ENCODE results near the gene F8A1. TPM values are rescaled to one million over a fixed set of nuclear protein-coding genes. Genes with fewer than 3 reads are reported as not detected.
A peak's percentile ranks its signal among the peaks of the same experiment; 100 is the strongest.
"Not testable (repeated sequence)": the region's sequence is repeated elsewhere in the genome, so short reads cannot be mapped to it uniquely, and the experiment has no call there.

Gene F8A1
- 10 to 100 TPM in 4 of 8 experiments, 1 to 10 TPM in 4; 6.2 to 15.1 (median 9.4) TPM for total RNA-seq

DNA sequence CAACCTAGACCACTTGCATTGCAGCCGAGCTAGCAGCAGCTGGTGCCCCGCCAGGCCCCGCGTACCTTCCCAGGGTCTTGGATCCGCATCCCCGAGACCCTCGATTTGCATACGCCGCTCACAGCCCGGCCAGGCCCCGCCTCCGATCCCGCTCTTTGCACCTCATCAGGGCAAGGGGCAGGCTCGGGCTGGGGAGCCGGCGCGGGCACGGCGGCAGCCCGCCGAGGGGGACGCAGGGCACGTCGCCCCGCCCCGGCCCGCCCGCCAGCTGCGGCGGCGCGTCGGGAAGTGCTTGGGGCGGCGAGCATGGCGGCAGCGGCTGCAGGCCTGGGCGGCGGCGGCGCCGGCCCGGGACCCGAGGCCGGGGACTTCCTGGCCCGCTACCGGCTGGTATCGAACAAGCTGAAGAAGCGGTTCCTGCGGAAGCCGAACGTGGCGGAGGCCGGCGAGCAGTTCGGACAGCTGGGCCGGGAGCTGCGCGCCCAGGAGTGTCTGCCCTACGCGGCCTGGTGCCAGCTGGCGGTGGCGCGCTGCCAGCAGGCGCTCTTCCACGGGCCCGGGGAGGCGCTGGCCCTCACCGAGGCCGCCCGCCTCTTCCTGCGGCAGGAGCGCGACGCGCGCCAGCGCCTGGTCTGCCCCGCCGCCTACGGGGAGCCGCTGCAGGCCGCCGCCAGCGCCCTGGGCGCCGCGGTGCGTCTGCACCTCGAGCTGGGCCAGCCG, at the start of gene F8A1:
TSS of gene F8A1 (plus strand) at position 287 of the 720 bp plus-strand sequence. CDS start at position 307, 20 bp downstream.
- H3K27ac ChIP-seq; in situ Hi-C loops (cut with MboI; ENCODE audit: low pct_unique_long_range_greater_than_20kb in 2 of 9, low sequenced_read_pairs in 9 of 9, unreplicated experiment in 9 of 9); H3K4me3 ChIP-seq; H3K4me1 ChIP-seq (replicated peaks in 1 of 2): not testable (repeated sequence)
- ATAC-seq (replicated peaks in 6 of 8): peak; percentile 40 to 75 (median 70)
- no CpG with 5 or more reads among the region's 91 CpGs for WGBS, 10 experiments

DNA sequence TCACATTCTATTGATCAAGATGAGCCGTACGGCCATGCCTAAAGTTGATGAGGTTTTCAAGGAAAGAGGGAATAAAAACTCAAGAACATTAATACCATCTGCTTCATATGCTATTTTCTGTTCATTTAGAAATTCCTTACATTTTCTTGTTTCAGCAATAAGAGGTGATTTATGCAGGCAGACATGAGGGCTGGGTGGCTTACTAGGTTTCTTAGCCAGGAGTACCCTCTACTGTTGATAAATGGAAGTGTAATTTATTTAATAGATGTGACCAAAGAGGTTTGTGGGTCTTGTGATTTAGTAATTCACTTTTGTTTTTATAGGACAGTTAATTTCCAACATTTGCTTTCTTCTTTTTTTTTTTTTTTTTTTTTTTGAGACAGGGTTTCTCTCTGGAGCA, 45.3 kb upstream of the F8A1 start:
- Histone ChIP-seq H3K4me3 (no peak overlapping the region), H3K4me1 (replicated peaks in 1 of 2) (no peaks in the 10 kb centered on the region), H3K27ac (no peak overlapping the region)
- in situ Hi-C loops (cut with MboI; ENCODE audit: low pct_unique_long_range_greater_than_20kb in 2 of 9, low sequenced_read_pairs in 9 of 9, unreplicated experiment in 9 of 9): no loop called here
- ATAC-seq (replicated peaks in 6 of 8): peak in 3 of 8 experiments; percentile 44 to 76 (median 71)
- WGBS, 10 experiments: 24 to 93% methylated on average over 2 of the region's 2 CpGs; no CpG with 5 or more reads in 8 of the 10 experiments

DNA sequence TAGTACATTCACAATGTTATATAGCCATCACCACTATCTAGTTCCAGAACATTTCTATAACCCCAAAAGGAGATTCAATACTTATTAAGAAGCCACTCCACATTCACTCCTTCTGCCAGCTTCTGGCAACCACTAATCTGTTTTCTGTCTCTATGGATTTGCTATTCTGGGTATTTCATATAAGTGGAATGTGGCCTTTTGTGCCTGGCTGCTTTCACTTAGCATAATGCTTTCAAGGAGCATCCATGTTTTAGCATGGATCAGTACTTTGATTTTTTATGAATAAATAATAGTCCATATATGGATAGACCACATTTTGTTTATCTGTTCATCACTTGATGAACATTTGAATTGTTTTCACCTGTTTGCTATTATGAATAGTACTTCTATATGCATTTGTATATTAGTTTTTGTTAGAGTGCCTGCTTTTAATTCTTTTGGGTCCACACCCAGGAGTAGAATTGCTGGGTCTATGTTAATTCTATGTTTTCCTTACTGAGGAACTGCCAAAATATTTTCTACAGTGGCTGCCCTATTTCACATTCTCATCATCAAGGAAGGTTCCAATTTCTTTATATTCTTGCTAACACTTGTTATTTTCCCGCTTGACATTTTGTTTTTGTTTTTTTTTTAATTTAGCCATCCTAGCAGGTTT, 35.1 kb upstream of the F8A1 start:
- peak in 3 of 8 experiments; percentile 58 to 80 (median 61) for ATAC-seq (replicated peaks in 6 of 8)
- Histone ChIP-seq H3K27ac (no peak overlapping the region), H3K4me1 (replicated peaks in 1 of 2) (no peaks in the 10 kb centered on the region), H3K4me3 (no peak overlapping the region)
- in situ Hi-C loops (cut with MboI; ENCODE audit: low pct_unique_long_range_greater_than_20kb in 2 of 9, low sequenced_read_pairs in 9 of 9, unreplicated experiment in 9 of 9): no loop called here
- 8 to 88% (median 50%) methylated on average over 1 of the region's 1 CpG; no CpG with 5 or more reads in 5 of the 10 experiments for WGBS, 10 experiments

DNA sequence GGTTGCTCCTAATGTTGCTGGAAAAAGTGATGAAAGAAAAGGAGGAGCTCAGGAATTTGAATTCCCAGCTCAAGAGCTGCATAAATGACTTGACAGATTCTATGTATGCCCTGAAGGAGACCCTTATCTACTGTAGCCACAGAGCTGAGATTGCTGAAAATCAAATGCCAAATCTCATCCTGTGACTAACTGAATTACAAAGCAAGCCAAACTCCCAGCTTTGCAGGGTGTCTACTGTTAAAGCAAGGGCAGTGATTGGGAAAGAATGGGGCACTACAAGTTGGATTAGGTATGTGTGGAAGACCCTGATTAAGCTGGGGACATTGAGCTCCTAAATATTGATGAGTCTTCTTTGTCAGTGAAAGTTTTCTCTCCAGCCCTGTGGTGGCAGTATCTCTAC, 30.9 kb upstream of the F8A1 start:
- ATAC-seq (replicated peaks in 6 of 8): peak in 2 of 8 experiments; percentile 23 to 39
- in situ Hi-C loops (cut with MboI; ENCODE audit: low pct_unique_long_range_greater_than_20kb in 2 of 9, low sequenced_read_pairs in 9 of 9, unreplicated experiment in 9 of 9): no loop called here
- H3K27ac ChIP-seq: no peak overlapping the region

DNA sequence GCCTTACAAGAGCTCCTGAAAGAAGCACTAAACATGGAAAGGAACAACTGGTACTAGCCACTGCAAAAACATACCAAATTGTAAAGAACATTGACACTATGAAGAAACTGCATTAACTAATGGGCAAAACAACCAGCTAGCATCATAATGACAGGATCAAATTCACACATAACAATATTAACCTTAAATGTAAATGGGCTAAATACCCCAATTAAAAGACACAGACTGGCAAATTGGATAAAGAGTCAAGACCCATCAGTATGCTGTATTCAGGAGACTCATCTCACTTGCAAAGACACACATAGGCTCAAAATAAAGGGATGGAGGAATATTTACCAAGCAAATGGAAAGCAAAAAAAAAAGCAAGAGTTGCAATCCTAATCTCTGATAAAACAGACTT, 17.6 kb upstream of the F8A1 start:
- H3K27ac ChIP-seq; H3K4me1 ChIP-seq (replicated peaks in 1 of 2); in situ Hi-C loops (cut with MboI; ENCODE audit: low pct_unique_long_range_greater_than_20kb in 2 of 9, low sequenced_read_pairs in 9 of 9, unreplicated experiment in 9 of 9); ATAC-seq (replicated peaks in 6 of 8); H3K4me3 ChIP-seq: not testable (repeated sequence)

More for the DNA sequence above, 30.9 kb upstream of the F8A1 start:
- Histone ChIP-seq H3K4me1 (replicated peaks in 1 of 2) (no peaks in the 10 kb centered on the region), H3K4me3 (no peak overlapping the region)

DNA sequence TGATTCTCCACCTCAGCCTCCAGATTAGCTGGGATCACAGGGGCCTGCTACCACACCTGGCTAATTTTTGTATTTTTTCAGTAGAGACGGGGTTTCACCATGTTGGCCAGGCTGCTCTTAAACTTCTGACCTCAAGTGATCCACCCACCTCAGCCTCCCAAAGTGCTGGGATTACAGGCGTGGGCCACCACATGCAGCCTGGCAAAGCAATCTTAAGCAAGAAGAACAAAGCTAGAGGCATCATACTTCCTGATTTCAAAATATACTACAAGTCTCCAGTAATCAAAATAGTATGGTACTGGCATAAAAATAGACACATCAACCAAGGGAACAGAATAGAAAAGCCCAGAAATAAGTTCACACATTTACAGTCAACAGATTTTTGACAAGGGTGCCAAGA, 12.8 kb upstream of the F8A1 start:
- WGBS, 10 experiments: 47% methylated on average over 2 of the region's 2 CpGs; no CpG with 5 or more reads in 9 of the 10 experiments
- in situ Hi-C loops (cut with MboI; ENCODE audit: low pct_unique_long_range_greater_than_20kb in 2 of 9, low sequenced_read_pairs in 9 of 9, unreplicated experiment in 9 of 9): no loop called here
- Histone ChIP-seq H3K27ac (no peak overlapping the region), H3K4me1 (replicated peaks in 1 of 2) (no peaks in the 10 kb centered on the region), H3K4me3 (no peak overlapping the region)
- ATAC-seq (replicated peaks in 6 of 8): no peak

DNA sequence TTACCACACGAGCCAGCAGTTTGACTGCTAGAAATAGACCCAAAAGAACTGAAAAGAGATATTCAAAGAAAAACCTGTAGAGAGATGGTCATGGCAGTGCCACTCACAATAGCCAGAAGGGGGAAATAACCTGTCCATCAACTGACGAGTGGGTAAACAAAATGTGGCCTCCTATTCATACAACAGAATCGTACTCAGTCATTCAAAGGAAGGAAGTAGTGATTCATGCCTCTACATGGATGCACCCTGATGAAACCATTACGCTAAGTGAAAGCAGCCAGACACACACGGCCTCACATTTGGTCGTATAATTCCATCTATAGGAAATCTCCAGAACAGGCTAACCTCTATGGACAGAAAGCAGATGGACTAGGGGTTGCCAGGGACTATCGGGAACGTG, 2.1 kb upstream of the F8A1 start:
- ATAC-seq (replicated peaks in 6 of 8); H3K27ac ChIP-seq; H3K4me3 ChIP-seq; in situ Hi-C loops (cut with MboI; ENCODE audit: low pct_unique_long_range_greater_than_20kb in 2 of 9, low sequenced_read_pairs in 9 of 9, unreplicated experiment in 9 of 9); H3K4me1 ChIP-seq (replicated peaks in 1 of 2): not testable (repeated sequence)
- WGBS, 10 experiments: no CpG with 5 or more reads among the region's 8 CpGs

DNA sequence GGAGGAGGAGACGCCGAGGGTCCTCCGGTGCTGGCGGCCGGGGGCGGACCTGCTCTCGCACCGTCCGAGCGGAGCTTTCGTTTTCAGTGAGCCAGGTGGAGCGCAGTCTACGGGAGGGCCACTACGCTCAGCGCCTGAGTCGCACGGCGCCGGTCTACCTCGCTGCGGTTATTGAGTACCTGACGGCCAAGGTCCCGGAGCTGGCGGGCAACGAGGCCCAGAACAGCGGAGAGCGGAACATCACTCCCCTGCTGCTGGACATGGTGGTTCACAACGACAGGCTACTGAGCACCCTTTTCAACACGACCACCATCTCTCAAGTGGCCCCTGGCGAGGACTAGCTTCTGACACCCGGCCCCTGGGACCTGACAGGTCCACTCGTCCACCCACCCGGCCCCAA, 1.1 kb upstream of the F8A1 start:
- H3K4me1 ChIP-seq (replicated peaks in 1 of 2); H3K27ac ChIP-seq; H3K4me3 ChIP-seq; ATAC-seq (replicated peaks in 6 of 8); in situ Hi-C loops (cut with MboI; ENCODE audit: low pct_unique_long_range_greater_than_20kb in 2 of 9, low sequenced_read_pairs in 9 of 9, unreplicated experiment in 9 of 9): not testable (repeated sequence)
- no CpG with 5 or more reads among the region's 33 CpGs for WGBS, 10 experiments

DNA sequence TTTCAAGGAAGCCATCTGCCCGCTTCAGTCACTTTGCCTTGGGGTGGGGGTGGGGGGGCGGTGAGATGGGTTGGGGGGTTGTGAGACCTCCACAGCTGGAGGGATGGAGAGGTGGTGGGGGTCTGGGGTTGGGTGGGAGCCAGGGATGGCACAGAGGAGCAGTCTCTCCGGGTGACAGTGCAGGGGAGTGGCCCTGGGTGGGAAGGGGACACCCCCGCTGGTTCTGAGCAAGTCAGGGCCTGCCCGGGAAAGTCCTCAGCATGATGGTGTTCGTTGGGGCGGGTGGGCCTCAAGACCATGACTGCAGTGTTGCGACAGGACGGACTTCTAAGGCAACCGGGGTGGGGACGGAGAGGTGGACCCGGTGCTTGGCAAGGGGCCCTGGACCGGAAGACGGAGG, 606 bp upstream of the F8A1 start:
- H3K4me3 ChIP-seq; in situ Hi-C loops (cut with MboI; ENCODE audit: low pct_unique_long_range_greater_than_20kb in 2 of 9, low sequenced_read_pairs in 9 of 9, unreplicated experiment in 9 of 9); ATAC-seq (replicated peaks in 6 of 8); H3K27ac ChIP-seq; H3K4me1 ChIP-seq (replicated peaks in 1 of 2): not testable (repeated sequence)
- WGBS, 10 experiments: no CpG with 5 or more reads among the region's 14 CpGs

DNA sequence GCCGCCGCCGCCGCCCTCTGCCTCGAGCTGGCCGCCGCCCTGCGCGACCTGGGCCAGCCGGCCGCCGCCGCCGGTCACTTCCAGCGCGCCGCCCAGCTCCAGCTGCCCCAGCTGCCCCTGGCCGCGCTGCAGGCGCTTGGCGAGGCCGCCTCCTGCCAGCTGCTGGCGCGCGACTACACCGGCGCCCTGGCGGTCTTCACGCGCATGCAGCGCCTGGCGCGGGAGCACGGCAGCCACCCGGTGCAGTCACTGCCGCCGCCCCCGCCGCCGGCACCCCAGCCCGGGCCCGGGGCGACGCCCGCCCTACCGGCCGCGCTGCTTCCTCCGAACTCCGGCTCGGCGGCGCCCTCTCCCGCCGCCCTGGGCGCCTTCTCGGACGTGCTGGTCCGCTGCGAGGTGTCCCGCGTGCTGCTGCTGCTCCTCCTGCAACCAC, 650 bp downstream of the F8A1 start:
- H3K4me1 ChIP-seq (replicated peaks in 1 of 2); H3K27ac ChIP-seq; in situ Hi-C loops (cut with MboI; ENCODE audit: low pct_unique_long_range_greater_than_20kb in 2 of 9, low sequenced_read_pairs in 9 of 9, unreplicated experiment in 9 of 9); H3K4me3 ChIP-seq: not testable (repeated sequence)
- ATAC-seq (replicated peaks in 6 of 8): peak; percentile 68 to 85 (median 80)
- no CpG with 5 or more reads among the region's 62 CpGs for WGBS, 10 experiments

DNA sequence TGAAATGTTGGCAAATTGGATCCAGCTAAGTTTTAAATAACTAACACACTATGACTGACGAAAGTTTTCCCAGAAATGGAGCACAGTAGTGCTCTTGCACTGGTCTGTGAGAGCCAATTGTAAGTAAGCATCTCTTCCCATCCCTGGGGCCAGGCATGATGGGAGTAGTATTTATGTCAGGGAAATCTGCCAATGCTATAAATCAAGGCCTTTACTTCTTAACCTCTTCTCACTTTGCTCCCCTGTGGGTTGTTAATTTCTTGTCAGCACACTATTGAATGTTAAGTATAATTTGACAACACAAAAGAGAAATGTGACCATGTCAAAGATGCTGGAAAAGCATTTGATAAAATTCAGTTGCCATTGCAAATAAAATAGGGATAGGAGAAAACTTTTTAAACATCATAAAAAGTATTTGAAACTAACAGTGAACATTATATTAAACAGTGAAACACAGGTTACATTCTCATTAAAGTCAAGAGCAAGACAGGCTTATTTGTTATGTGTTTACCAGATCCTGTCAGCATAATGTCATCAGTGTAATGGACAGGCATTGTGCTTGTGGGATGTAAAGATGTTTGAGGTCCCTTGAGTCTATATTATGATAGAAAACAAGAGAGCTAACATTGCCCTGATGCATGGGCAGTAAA, 5.0 kb downstream of the F8A1 start:
- no peak overlapping the region for H3K4me3 ChIP-seq
- H3K27ac ChIP-seq: no peak overlapping the region
- 11 to 80% (median 75%) methylated on average over 1 of the region's 1 CpG; no CpG with 5 or more reads in 6 of the 10 experiments for WGBS, 10 experiments
- H3K4me1 ChIP-seq (replicated peaks in 1 of 2): no peaks in the 10 kb centered on the region
- in situ Hi-C loops (cut with MboI; ENCODE audit: low pct_unique_long_range_greater_than_20kb in 2 of 9, low sequenced_read_pairs in 9 of 9, unreplicated experiment in 9 of 9): no loop called here
- peak in 1 of 8 experiments; percentile 7 for ATAC-seq (replicated peaks in 6 of 8)

DNA sequence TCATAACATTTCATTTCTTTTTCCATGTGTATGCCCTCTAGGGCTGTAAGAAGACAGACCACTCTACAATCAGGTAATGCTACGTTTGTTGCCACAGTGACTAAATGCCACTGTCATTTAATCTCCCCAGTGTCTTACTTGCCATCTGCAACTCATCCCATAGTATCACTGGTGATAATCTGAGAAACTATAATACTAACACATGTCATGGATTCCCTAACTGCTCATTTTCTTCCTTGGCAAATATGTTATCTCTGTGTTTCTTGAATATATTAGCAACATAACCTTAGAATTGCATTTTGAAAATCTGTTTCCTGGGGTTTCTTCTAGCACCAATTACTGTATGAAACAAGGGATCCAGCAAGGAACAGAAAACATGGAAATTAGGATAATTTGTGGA, 6.1 kb downstream of the F8A1 start:
- Histone ChIP-seq H3K4me1 (replicated peaks in 1 of 2) (no peaks in the 10 kb centered on the region), H3K4me3 (no peak overlapping the region), H3K27ac (no peak overlapping the region)
- in situ Hi-C loops (cut with MboI; ENCODE audit: low pct_unique_long_range_greater_than_20kb in 2 of 9, low sequenced_read_pairs in 9 of 9, unreplicated experiment in 9 of 9): no loop called here
- ATAC-seq (replicated peaks in 6 of 8): no peak
- 33 to 50% methylated on average over 1 of the region's 1 CpG; no CpG with 5 or more reads in 8 of the 10 experiments for WGBS, 10 experiments

DNA sequence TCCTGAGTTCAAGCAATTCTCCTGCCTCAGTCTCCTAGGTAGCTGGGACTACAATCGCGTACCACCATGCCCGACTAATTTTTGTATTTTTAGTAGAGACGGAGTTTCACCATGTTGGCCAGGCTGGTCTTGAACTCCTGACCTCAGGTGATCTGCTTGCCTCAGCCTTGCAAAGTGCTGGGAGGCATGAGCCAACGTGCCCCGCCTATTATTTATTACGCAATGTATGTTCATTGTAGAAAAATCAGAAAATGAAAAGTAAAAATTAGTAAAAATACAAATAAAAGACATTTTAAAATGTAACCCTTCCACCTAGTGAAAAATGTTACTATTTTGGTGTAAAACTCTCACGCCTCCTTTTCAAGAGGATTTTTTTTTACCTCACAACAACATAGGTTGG, 14.2 kb downstream of the F8A1 start:
- 54 to 92% (median 76%) methylated on average over 2 to 8 of the region's 8 CpGs; no CpG with 5 or more reads in 4 of the 10 experiments for WGBS, 10 experiments

More for the DNA sequence above, 14.2 kb downstream of the F8A1 start:
- no peak overlapping the region for H3K27ac ChIP-seq
- no peak for ATAC-seq (replicated peaks in 6 of 8)
- no peaks in the 10 kb centered on the region for H3K4me1 ChIP-seq (replicated peaks in 1 of 2)
- H3K4me3 ChIP-seq: no peak overlapping the region
- in situ Hi-C loops (cut with MboI; ENCODE audit: low pct_unique_long_range_greater_than_20kb in 2 of 9, low sequenced_read_pairs in 9 of 9, unreplicated experiment in 9 of 9): no loop called here
